Measurements from ENCODE around the gene RPL13A.

RPL13A gene

DNA sequence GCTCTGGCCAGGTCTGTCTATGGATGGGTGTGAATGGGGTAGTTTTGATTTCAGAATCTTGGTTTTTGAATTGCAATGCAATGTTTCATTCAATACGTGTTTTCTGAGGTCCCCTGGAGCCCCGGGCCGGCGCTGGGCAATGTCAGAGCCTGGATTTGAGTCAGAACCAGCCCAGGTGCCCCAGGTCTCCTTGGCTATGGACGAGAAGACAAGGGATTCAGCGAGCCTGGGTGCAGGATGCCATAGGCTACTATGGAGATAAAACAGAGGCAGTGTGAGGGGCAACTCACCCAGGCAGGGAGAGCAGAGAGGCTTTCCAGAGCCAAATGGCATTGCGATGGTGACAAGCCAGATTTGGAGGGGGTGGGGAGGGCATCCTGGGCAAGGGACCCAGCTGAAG lies 1.2 kb upstream of the RPL13A start:
- DNase-seq (ENCODE audit: low spot score), result no peak

DNA sequence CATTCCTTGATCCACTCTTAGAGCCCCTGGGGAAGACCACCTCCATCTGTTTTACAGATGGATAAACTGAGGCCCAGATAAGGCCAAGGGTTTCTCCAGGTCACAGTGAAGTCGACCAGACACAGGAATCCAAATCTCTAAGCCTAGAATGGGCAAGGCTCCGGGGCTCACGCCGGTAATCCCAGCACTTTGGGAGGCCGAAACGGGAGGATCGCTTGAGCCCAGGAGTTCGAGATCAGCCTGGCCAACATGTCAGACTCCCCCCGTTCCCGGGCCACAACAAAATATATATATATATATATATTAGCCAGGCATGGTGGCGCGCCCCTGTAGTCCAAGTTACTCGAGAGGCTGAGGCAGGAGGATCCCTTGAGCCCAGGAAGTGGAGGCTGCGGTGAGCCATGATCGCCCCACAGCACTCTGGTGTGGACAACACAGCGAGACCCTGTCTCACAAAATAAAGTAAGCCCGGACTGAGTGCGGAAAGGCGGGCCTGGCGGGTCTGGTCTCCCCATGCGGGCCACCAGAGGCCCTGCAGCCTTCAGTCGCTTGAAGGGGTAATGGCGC lies 615 bp upstream of the RPL13A start:
- DNase-seq (ENCODE audit: low spot score), result no peak

DNA sequence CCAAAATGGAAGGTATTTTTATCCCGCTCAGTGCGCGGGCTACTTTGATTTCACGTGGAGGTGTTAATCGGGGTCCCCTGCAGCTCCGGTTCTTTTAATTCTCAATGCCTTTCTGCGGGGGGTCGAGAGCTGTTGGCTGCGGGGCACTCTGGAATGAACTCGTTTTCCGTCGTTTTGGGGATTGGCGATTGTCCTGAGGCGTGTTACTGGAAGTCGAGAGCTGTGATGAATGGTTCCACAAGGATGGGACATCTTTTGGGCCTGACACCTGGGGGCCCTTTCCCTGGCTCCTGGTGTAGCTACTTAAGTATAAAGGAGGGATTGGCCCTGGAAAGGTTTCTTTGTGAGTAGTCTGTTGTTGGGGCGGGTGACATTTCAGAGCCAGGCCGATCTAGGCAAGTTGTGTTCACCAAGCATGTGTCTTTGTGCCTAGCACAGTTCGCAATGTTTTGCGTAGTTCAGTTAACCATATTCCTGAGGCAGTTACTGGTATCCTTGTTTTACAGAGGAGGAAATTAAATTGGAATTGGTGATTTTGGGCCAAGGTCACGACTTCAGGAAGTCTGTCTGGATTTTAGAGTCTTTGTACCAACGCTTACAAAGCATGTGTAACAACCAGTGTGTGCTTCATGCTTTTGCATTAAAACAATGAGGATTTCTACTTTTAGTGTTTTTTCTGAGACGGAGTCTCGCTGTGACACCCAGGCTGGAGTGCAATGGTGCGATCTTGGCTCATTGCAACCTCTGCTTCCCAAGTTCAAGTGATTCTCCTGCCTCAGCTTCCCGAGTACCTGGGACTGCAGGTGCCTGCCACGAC lies 846 bp downstream of the RPL13A start:
- DNase-seq (ENCODE audit: low spot score), result no peak

DNA sequence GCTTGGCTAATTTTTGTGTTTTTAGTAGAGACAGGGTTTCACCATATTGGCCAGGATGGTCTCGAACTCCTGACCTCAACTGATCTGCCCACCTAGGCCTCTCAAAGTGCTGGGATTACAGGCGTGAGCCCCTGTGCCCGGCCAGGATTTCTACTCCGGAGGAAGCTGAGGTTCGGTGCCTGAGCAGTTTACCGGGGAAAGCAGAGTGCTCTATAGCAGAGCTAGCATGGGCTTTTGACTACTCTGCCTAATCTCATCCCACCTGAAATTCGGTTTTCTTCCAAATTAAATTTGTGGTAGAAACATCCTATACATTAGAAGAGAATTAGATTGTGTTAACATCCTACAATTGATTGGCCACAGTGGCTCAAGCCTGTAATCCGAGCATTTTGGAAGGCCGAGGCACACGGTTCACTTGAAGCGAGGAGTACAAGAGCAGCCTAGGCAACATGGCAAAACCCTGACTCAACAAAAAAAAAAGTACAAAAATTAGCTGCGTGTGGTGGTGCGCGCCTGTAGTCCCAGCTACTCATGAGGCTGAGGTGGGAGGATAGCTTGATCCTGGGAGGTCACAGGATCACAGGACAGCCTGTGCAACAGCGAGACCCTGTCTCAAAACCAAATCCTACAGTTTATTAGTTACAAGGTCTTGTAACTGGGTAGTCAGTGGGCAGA lies 1.6 kb downstream of the RPL13A start:
- no peak for DNase-seq (ENCODE audit: low spot score)

DNA sequence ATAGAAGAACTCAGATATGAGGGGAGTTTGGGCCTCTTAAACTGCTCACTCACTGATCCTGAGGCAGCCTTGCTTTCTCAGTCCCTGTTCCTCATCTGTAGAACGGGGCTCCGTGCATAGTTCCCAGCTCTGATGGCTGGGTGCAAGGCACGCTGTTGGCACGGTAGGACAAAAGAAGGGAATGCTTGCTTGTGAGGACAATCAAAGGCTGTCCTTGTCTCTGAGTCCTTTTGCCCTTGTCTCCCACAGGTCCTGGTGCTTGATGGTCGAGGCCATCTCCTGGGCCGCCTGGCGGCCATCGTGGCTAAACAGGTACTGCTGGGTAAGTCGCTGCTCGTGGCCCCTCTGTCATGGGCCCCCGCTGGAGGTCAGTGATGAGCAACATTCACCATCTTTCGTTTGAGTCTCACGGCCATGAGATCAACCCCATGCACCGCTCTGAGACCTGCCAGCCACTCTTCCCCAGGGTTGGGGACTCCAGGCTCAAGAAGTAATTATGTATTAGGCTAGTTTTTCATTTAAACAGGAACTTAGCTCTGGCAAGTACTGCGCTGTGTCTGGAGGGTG lies 2.3 kb downstream of the RPL13A start:
- DNase-seq (ENCODE audit: low spot score), result no peak

DNA sequence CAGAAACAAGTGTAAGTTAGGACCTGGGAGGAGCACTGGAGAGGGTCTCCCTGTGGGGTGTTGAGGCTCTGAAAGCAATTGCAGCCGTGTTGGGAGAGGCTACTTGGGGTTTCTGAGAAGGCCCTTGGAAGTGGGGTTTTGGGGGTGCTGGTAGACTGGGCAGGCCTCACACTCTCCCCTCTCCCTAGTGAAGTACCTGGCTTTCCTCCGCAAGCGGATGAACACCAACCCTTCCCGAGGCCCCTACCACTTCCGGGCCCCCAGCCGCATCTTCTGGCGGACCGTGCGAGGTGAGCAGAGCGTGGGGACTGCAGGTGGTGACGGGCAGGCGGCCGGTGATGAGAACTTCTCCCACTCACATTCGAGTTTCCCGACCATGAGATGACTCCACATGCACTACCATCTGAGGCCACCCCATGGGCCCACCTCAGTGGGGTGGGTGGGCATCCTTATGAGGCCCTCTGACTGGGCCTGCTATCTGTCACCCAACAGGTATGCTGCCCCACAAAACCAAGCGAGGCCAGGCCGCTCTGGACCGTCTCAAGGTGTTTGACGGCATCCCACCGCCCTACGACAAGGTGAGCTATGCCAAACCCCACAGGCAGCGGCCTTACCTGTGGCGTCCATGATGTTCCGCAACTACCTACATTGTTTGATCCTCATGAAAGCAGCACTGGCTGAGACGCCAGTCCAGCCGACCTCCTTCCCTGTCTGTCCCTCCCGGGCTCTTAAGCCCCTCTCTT lies 3.0 kb downstream of the RPL13A start:
- no peak for DNase-seq (ENCODE audit: low spot score)

DNA sequence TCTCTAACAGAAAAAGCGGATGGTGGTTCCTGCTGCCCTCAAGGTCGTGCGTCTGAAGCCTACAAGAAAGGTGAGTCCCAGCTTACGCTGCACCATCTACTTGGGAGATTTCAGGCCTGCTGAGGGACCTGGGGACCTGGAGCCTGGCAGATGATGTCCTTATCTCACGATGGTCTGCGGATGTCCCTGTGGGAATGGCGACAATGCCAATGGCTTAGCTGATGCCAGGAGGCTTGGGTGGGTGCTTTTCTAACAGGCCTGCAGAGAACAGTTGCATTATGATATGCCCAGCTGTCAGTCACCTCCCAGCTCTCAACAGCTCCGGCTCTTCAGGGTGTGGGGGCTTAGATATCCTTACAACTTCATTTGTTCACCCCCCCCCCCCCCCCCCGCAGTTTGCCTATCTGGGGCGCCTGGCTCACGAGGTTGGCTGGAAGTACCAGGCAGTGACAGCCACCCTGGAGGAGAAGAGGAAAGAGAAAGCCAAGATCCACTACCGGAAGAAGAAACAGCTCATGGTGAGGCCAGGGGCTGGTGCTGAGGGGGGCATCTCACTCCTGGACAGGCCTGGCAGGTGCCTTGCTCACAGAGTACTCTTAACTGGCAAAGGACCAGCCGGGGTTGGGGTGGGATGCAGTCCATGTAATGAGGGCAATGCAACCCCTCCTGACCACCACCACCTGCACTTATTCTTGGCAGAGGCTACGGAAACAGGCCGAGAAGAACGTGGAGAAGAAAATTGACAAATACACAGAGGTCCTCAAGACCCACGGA lies 3.8 kb downstream of the RPL13A start:
- DNase-seq (ENCODE audit: low spot score), result no peak

DNA sequence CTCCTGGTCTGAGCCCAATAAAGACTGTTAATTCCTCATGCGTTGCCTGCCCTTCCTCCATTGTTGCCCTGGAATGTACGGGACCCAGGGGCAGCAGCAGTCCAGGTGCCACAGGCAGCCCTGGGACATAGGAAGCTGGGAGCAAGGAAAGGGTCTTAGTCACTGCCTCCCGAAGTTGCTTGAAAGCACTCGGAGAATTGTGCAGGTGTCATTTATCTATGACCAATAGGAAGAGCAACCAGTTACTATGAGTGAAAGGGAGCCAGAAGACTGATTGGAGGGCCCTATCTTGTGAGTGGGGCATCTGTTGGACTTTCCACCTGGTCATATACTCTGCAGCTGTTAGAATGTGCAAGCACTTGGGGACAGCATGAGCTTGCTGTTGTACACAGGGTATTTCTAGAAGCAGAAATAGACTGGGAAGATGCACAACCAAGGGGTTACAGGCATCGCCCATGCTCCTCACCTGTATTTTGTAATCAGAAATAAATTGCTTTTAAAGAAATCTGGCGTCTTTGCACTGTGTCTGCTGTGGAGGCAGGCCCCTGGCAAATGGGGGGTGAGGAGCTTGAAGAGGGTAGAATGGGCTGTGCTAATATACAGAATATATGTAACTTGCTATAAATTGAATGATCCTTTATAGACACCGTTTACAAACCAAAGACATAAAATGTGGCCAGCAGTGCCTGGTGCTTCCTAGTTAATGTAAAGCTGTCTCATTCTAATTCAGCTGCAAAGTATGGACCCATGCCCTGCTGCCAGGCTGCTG lies 4.6 kb downstream of the RPL13A start:
- no peak for DNase-seq (ENCODE audit: low spot score)

DNA sequence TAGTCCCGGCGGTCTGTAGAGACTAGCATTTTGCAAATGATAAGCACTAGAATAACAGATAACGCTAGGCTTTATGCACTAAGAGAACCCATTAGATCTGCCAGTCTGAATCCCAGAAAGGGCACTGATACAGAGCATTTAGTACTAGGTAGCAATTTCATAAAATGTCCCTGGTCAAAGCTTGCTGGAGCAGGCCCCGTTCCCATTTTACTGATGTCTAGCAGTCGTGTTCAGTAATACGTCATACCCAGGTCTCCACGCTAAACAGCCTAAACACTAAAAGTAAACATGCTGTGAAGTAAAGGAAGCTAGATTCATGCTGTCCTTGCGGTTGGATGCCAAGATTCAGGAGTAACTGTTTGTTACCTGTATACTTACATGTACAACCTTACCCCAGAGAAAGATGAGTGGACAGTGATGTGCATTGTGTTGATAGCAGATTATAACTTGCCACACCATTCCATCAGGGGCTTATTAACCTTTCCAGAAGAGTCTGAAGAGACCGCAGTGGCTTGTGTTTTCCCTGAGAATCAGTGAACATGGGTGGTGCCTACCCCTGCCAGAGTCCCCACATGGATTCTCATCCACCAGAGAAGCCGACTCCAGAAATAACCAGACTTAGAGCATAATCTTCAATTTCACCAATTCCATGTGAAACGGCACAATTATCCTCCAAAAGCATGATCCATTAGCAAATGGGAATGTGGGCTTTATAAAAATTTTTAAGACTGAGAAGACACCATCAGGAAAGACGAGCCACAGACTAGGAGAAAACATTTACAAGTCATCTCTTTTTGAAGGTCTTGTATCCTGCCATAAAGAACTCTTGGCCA lies 5.4 kb downstream of the RPL13A start:
- DNase-seq (ENCODE audit: low spot score), result no peak

DNA sequence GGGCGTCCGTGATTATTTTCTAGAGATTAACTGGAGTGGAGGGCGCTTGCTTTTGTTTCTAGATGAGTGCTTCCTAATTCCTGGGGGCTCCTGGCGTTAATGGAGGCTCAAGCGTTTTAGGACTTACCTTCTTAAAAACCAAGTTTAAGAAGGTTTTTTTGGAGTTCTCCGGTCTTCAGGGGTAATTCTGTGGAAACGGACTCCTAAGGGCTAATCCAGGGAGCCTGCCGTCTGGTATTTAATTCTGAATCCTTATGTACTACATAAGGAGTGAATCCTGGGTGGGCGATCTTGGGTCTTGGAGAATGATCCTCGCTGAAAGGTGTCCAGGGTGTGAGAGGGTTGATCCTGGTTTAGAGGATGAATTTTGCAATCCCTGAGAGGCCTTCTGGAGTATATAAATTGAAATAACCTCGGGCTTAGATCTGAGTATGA lies 9.2 kb downstream of the RPL13A start:
- no peak for DNase-seq (ENCODE audit: low spot score)

DNA sequence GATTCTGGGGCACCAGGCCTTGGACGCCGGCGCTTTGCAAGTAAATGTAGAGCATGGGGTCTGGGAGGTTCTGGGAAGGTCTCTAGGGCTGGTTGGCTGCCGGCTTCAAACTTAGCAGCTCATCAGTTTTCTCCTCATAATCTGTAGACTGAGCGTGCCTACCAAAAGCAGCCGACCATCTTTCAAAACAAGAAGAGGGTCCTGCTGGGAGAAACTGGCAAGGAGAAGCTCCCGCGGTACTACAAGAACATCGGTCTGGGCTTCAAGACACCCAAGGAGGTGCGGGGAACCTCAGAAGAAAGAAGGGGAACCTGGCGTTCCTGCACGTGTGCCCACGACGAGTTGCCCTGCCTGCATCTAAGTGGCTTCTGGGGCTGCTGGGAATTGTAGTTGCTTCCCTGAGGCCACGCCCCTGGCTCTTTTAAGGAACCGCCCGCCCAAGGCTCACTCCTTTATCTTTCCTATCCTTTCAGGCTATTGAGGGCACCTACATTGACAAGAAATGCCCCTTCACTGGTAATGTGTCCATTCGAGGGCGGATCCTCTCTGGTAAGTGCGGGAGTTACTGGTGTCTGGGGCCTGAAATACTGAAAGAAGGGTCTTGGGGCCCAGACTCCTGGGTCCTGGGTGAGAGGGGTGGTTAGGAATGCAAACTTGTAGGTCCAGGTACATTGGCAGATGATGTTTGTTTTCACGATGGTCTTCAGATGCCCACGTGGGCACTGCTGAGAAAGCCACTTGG lies 9.8 kb downstream of the RPL13A start:
- DNase-seq (ENCODE audit: low spot score), result no peak

DNA sequence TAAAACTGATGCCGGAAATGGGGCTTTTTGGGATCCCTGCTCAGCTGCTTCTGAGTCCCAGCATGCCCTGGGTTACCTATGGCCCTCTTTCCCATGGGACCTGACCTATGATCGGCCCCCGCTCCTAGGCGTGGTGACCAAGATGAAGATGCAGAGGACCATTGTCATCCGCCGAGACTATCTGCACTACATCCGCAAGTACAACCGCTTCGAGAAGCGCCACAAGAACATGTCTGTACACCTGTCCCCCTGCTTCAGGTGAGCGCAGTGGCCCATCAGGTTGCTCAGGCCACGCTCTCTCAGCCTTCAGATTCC lies 10.3 kb downstream of the RPL13A start:
- DNase-seq (ENCODE audit: low spot score), result no peak

DNA sequence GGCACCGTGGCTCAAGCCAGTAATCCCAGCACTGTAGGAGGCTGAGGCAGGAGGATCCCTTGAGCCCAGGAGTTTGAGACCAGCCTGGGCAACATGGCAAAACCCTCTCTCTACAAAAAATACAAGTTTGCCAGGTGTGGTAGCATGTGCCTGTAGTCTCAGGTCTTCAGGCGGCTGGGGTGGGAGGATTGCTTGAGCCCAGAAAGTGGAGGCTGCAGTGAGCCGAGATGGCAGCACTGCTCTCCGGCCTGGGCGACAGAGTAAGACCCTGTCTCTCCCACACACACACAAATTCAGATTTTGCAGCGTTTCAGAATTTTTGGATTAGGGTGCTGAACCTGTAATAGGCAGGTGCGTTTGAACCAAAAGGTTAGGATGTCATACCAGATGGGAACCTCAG lies 11.1 kb downstream of the RPL13A start:
- DNase-seq (ENCODE audit: low spot score), result no peak

DNA sequence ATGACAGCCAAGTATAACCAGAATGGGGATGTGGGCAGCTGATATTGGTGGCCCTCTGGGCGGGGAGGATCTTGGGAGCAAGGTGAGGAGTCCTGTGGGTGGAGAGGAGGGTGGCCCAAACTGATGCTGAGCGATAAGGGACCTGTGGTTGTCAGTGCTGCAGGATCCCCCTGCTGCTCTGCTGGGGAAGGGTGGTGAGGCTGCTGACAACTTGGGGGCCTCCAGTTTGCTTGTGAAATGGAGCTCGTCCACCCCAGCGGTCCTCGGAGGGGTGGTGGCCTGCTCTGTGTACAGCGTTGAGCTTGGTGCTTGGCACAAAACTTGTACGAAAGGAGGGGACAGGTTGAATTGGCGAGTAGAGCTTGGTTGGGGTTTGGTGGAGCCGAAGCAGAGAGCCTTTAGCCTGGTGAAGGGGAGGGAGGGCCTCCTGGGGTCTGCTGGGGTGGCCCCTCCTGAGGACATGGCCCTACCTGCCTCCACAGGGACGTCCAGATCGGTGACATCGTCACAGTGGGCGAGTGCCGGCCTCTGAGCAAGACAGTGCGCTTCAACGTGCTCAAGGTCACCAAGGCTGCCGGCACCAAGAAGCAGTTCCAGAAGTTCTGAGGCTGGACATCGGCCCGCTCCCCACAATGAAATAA lies 11.7 kb downstream of the RPL13A start:
- no peak for DNase-seq (ENCODE audit: low spot score)

DNA sequence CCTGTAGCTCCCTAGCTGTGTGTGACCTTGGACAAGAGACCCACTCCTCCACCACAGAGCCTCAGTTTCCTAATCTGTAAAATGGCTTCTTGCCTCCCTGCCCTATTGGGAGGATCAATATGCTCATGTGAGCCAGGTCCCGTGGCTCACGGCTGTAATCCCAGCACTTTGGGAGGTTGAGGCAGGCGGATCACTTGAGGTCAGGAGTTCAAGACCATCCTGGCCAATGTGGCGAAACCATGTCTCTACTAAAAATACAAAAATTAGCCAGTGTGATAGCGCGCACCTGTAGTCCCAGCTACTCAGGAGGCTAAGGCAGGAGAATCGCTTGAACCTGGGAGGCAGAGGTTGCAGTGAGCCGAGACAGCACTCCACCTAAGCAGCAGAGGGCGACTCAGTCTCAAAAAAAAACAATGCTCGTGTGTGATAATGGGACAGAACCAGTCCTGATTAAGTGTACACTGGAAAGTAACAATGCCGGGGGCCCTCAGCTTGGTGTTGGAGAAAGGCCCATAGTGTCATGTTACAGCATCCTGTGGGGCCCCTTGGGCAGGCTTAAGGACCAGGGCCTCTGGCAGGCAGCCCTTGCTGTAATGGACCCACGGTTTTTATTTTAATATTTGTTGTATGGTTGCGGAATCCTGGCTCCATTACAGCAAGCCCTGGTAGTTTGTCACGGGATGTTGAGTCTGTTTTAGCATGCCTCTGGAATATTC lies 15.6 kb downstream of the RPL13A start:
- no peak for DNase-seq (ENCODE audit: low spot score)

DNA sequence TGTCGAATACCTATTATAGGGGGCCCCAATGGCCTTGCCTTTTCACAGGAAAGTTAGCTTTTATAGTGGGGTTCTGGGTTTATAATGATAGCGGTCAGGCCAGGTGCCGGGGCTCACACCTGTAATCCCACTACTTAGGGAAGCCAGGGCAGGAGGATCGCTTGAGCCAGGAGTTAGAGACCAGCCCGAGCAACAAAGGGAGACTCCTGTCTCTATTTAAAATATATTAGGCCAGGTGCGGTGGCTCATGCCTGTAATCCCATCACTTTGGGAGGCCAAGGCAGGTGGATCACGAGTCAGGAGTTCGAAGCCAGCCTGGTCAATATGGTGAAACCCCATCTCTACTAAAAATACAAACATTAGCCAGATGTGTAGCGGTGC lies 16.2 kb downstream of the RPL13A start:
- DNase-seq (ENCODE audit: low spot score), result no peak

DNA sequence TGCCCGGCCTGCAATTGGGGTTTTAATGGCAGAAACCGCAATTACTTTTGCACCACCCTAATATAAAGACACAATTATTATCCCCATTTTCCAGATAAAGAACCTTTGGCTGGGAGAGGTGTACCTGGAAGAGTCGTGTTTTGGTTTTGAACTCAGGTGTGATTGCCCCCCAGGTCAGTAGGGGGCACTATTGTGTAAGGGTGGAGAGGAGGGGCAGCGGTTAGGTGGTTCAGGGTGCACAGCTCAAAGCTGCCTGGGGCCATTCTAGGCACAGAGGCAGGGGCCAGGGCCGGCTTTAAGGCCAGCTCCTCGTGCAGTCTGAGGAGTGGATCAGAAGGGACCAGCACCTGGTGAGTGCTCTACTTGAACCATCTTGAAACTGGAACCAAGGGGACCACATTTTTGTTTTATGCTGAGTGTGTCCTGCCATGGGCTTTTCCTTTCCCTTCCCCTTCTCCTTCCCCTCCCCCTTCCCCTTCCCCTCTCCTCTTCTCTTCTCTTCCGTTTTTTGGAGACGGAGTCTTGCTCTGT lies 19.2 kb downstream of the RPL13A start:
- no peak for DNase-seq (ENCODE audit: low spot score)

Data from kidney capillary endothelial cell (primary cell).